Measurements from ENCODE around the gene UBR2.

DNA sequence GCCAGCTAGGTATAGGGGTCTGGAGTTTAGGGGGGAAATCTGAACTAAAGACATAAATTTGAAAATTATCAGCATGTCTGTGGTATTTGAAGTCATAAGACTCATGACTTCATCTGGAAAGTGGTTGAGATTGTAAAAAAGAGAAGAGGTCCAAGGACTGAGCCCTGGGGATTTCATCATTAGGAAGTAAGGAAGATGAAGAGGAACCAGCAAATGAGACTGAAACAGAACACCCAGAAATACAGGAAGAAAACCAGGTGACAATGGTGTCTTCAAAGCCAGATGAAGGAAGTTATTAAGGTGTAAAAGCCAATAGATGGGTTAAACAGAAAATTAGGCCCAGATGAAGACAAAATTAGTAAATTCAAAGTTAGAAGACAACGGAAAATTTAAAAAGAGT, 49.1 kb upstream of the UBR2 start:
- TF ChIP-seq DNMT1 (IDR thresholded peaks at IDR 0.05) (no peak), EZH2 (IDR thresholded peaks at IDR 0.05; ENCODE audit: borderline replicate concordance, low read depth, low read length) (no peak), FOSL1 (tag; conservative IDR thresholded peaks at IDR 0.05) (no peak), SMARCC2 (IDR thresholded peaks at IDR 0.05; ENCODE audit: low read depth) (no peak), POU5F1 (IDR thresholded peaks at IDR 0.05; ENCODE audit: borderline replicate concordance, low read depth, low read length, partially characterized antibody) (no peak), CTCF (IDR thresholded peaks at IDR 0.05 in 2 of 3, conservative IDR thresholded peaks at IDR 0.05 in 1 of 3; ENCODE audit: insufficient read depth in 2 of 3, low read depth in 1 of 3, low read length in 3 of 3) (no peak), ESRRA (IDR thresholded peaks at IDR 0.05; ENCODE audit: borderline replicate concordance, low read depth) (no peak), PATZ1 (CRISPR knock-in tag; IDR thresholded peaks at IDR 0.05; ENCODE audit: borderline replicate concordance) (no peak), FOXJ3 (CRISPR knock-in tag; IDR thresholded peaks at IDR 0.05) (no peak), RBM22 (IDR thresholded peaks at IDR 0.05; ENCODE audit: low read depth, low read length, poor library complexity, severe bottlenecking) (no peak), SPI1 (IDR thresholded peaks at IDR 0.05; ENCODE audit: borderline replicate concordance, low read depth, low read length) (no peak), TARDBP (IDR thresholded peaks at IDR 0.05) (no peak), MTA3 (IDR thresholded peaks at IDR 0.05; ENCODE audit: borderline replicate concordance) (no peak), POLR2H (tag; IDR thresholded peaks at IDR 0.05; ENCODE audit: low read depth) (no peak)
